Astrocyte (in vitro differentiated cells and primary cell): ENCODE measurements around the gene FSTL1. TPM values are rescaled to one million over a fixed set of nuclear protein-coding genes. Genes with fewer than 3 reads are reported as not detected.

Experiments used
- DNase-seq: peaks from one replicate; pipeline ENCODE4 v3.0.0-alpha.2; 2010; ENCODE audit warnings: low read depth
- FAIRE-seq: peaks from 2 replicates; lab custom pipeline; 2011; peaks lifted over from hg19 to GRCh38; lab: Jason Lieb, UNC
- H2AFZ ChIP-seq: 2 replicates; pipeline ENCODE4 v1.6.0; 2012; ENCODE audit warnings: low read depth, low read length, inconsistent platforms
- H3K27ac ChIP-seq: 2 replicates; pipeline ENCODE4 v1.5.1; 2011; ENCODE audit warnings: low read depth, low read length, inconsistent platforms
- H3K27me3 ChIP-seq: 2 replicates; pipeline ENCODE4 v1.6.0; 2011; ENCODE audit warnings: low read length, inconsistent platforms; ENCODE audit not compliant: insufficient read depth
- H3K36me3 ChIP-seq: 2 replicates; pipeline ENCODE4 v1.5.1; 2011; ENCODE audit warnings: low read length, inconsistent platforms; ENCODE audit not compliant: insufficient read depth
- H3K4me1 ChIP-seq: 2 replicates; pipeline ENCODE4 v1.5.1; 2011; ENCODE audit warnings: low read length, inconsistent platforms; ENCODE audit not compliant: insufficient read depth
- H3K4me2 ChIP-seq: 2 replicates; pipeline ENCODE4 v1.6.0; 2012; ENCODE audit warnings: low read length, inconsistent platforms
- H3K4me3 ChIP-seq: 2 replicates; pipeline ENCODE4 v1.5.1; 2011; ENCODE audit warnings: low read depth, mild to moderate bottlenecking, low read length, inconsistent platforms; ENCODE audit not compliant: insufficient read depth
- H3K79me2 ChIP-seq: 2 replicates; pipeline ENCODE4 v1.6.0; 2012; ENCODE audit warnings: mild to moderate bottlenecking, low read length, inconsistent platforms; ENCODE audit not compliant: insufficient read depth
- H3K9ac ChIP-seq: 2 replicates; pipeline ENCODE4 v1.6.0; 2012; ENCODE audit warnings: mild to moderate bottlenecking, low read length, inconsistent platforms
- H3K9me3 ChIP-seq: 2 replicates; pipeline ENCODE4 v1.5.1; 2012; ENCODE audit warnings: low read depth, mild to moderate bottlenecking, low read length, inconsistent platforms; ENCODE audit not compliant: insufficient read depth
- H4K20me1 ChIP-seq: 2 replicates; pipeline ENCODE4 v1.6.0; 2012; ENCODE audit warnings: low read length, inconsistent platforms; ENCODE audit not compliant: insufficient read depth
- H3K27ac Mint-ChIP-seq: one replicate; pipeline ENCODE4 v1.8.0; 2021; ENCODE audit warnings: mild to moderate bottlenecking, mixed read lengths; ENCODE audit not compliant: unreplicated experiment
- H3K27me3 Mint-ChIP-seq: one replicate; pipeline ENCODE4 v1.8.0; 2021; ENCODE audit warnings: low read depth, mixed read lengths; ENCODE audit not compliant: unreplicated experiment
- H3K36me3 Mint-ChIP-seq: one replicate; pipeline ENCODE4 v1.8.0; 2021; ENCODE audit warnings: low read depth, mixed read lengths; ENCODE audit not compliant: unreplicated experiment
- H3K4me1 Mint-ChIP-seq: one replicate; pipeline ENCODE4 v1.8.0; 2021; ENCODE audit warnings: low read depth, mixed read lengths; ENCODE audit not compliant: unreplicated experiment
- H3K4me3 Mint-ChIP-seq: one replicate; pipeline ENCODE4 v1.8.0; 2021; ENCODE audit warnings: mild to moderate bottlenecking, moderate library complexity, mixed read lengths; ENCODE audit not compliant: unreplicated experiment
- H3K9me3 Mint-ChIP-seq: one replicate; pipeline ENCODE4 v1.8.0; 2021; ENCODE audit warnings: mild to moderate bottlenecking, mixed read lengths; ENCODE audit not compliant: unreplicated experiment
- CTCF ChIP-seq: IDR thresholded peaks from 2 replicates; pipeline ENCODE4 v1.5.1; 2011; ENCODE audit warnings: low read depth, mild to moderate bottlenecking, inconsistent platforms, low read length, moderate library complexity; ENCODE audit not compliant: insufficient read depth
- EZH2 ChIP-seq: IDR thresholded peaks from 2 replicates; pipeline ENCODE4 v1.6.1; 2012; ENCODE audit warnings: mild to moderate bottlenecking, low read length, inconsistent platforms; ENCODE audit not compliant: insufficient read depth
- total RNA-seq: library from RNA; stranded (reverse); gene quantifications from 2 replicates; pipeline ENCODE4 v1.2.1, GENCODE V29; 2021

Gene FSTL1
- total RNA-seq, 1 donor from 2014 or later, result 1,010 TPM

GRCh38 chr3:120364821-120365220, 86.0 kb downstream of the FSTL1 start:
- DNase-seq (peak; percentile 19), FAIRE-seq (no peak)
- Histone ChIP-seq H3K36me3 (no peaks in the 10 kb centered on the region), H3K9me3 (no peaks in the 10 kb centered on the region), H3K4me2 (no peak overlapping the region), H2AFZ (no peak overlapping the region), H3K27me3 (no peaks in the 10 kb centered on the region), H3K27ac (no peak overlapping the region), H4K20me1 (no peaks in the 10 kb centered on the region), H3K4me1 (no peaks in the 10 kb centered on the region), H3K79me2 (no peaks in the 10 kb centered on the region), H3K9ac (no peak overlapping the region), H3K4me3 (no peak overlapping the region)
- Mint-ChIP-seq H3K4me1 (peaks cover 13% of the 10 kb centered on the region), H3K27me3 (no peaks in the 10 kb centered on the region), H3K4me3 (peak overlapping the region; percentile 22), H3K36me3 (no peaks in the 10 kb centered on the region), H3K9me3 (no peaks in the 10 kb centered on the region), H3K27ac (peak overlapping the region; percentile 80)
- TF ChIP-seq EZH2 (no peak), CTCF (no peak)

GRCh38 chr3:120364101-120364500, 86.7 kb downstream of the FSTL1 start:
- Histone ChIP-seq H3K4me2 (no peak overlapping the region), H4K20me1 (no peaks in the 10 kb centered on the region), H2AFZ (no peak overlapping the region), H3K27me3 (no peaks in the 10 kb centered on the region), H3K9ac (no peak overlapping the region), H3K36me3 (no peaks in the 10 kb centered on the region), H3K4me1 (no peaks in the 10 kb centered on the region), H3K4me3 (no peak overlapping the region), H3K27ac (no peak overlapping the region), H3K79me2 (no peaks in the 10 kb centered on the region), H3K9me3 (no peaks in the 10 kb centered on the region)
- FAIRE-seq, result no peak
- peaks cover 13% of the 10 kb centered on the region for H3K4me1 Mint-ChIP-seq
- no peak for DNase-seq
- peak overlapping the region; percentile 80 for H3K27ac Mint-ChIP-seq
- H3K36me3 Mint-ChIP-seq, result no peaks in the 10 kb centered on the region
- H3K27me3 Mint-ChIP-seq, result no peaks in the 10 kb centered on the region
- TF ChIP-seq EZH2 (no peak), CTCF (no peak)
- no peaks in the 10 kb centered on the region for H3K9me3 Mint-ChIP-seq
- peak overlapping the region; percentile 22 for H3K4me3 Mint-ChIP-seq

- H3K9me3 Mint-ChIP-seq, result no peaks in the 10 kb centered on the region
- no peaks in the 10 kb centered on the region for H3K9me3 ChIP-seq
- peaks cover 1% of the 10 kb centered on the region for H3K4me1 Mint-ChIP-seq
- H3K36me3 ChIP-seq, result no peaks in the 10 kb centered on the region
- no peak overlapping the region for H3K4me3 Mint-ChIP-seq
- TF ChIP-seq EZH2 (no peak), CTCF (no peak)
- FAIRE-seq (no peak), DNase-seq (no peak)
- no peak overlapping the region for H3K4me3 ChIP-seq
- no peak overlapping the region for H3K4me2 ChIP-seq
- no peaks in the 10 kb centered on the region for H3K4me1 ChIP-seq
- H3K27me3 ChIP-seq, result peaks cover 6% of the 10 kb centered on the region
- H4K20me1 ChIP-seq, result no peaks in the 10 kb centered on the region
- no peak overlapping the region for H3K27ac ChIP-seq
- peaks cover 2% of the 10 kb centered on the region for H3K27me3 Mint-ChIP-seq
- no peaks in the 10 kb centered on the region for H3K36me3 Mint-ChIP-seq
- no peaks in the 10 kb centered on the region for H3K79me2 ChIP-seq
- no peak overlapping the region for H2AFZ ChIP-seq
- H3K9ac ChIP-seq, result no peak overlapping the region
- H3K27ac Mint-ChIP-seq, result no peak overlapping the region
These were observed 93.0 kb downstream of the FSTL1 start for GRCh38 chr3:120357807-120358206.
